AG10803 (cell line): ENCODE measurements around the gene EVA1B.

Experiments
- DNase-seq: peaks from one replicate; pipeline ENCODE4 v3.0.0; 2010; ENCODE audit warnings: low read depth
- H3K4me3 ChIP-seq: 2 replicates; pipeline ENCODE4 v1.5.1; 2011; ENCODE audit warnings: mild to moderate bottlenecking, low read length, control low read depth
- TF ChIP-seq, protein P1 (sequence below): conservative IDR thresholded peaks from 2 replicates; pipeline ENCODE4 v1.5.1; 2011; ENCODE audit warnings: mild to moderate bottlenecking, low read length, control low read depth, inconsistent platforms

The EVA1B gene, protein sequence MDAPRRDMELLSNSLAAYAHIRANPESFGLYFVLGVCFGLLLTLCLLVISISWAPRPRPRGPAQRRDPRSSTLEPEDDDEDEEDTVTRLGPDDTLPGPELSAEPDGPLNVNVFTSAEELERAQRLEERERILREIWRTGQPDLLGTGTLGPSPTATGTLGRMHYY

DNA sequence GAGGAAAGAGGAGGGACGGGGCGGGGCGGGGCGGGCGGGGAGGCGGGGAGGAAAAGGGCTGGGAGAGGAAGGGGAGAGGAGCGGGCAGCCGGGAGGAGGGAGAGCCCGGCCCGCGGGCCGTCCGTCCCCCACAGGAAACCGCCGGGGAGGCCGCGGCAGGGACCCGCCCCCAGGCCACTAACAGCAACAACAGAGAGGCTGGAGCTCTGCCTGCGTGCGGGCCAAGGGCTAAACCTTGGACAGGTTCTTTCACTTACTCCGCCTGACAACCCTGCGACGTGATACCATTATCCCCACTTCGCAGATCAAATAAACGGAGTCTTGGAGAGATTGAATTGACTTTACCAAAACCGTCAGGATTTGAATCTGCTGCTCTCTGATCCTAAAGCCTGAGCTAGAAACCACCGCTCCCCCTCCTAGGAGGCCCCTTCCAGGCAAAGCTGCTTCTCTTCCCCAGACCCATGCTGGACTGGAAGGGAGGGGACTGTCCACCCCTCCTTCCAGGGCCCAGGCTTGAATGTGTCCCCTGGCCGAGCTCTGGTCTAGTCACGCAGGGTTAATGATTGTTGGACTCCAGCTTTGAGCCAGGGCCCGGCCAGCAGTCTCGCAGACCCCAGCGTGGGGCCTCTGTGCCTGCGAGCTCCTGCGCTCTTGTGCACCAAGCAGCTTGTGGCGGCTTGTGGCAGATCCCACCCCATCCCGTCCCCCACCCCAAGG lies at the start of gene EVA1B:
Gene EVA1B (minus strand): TSS at position 10 of the 717 bp plus-strand sequence. CDS start 608 bp downstream, outside the sequence.
- TF ChIP-seq, protein P1, sequence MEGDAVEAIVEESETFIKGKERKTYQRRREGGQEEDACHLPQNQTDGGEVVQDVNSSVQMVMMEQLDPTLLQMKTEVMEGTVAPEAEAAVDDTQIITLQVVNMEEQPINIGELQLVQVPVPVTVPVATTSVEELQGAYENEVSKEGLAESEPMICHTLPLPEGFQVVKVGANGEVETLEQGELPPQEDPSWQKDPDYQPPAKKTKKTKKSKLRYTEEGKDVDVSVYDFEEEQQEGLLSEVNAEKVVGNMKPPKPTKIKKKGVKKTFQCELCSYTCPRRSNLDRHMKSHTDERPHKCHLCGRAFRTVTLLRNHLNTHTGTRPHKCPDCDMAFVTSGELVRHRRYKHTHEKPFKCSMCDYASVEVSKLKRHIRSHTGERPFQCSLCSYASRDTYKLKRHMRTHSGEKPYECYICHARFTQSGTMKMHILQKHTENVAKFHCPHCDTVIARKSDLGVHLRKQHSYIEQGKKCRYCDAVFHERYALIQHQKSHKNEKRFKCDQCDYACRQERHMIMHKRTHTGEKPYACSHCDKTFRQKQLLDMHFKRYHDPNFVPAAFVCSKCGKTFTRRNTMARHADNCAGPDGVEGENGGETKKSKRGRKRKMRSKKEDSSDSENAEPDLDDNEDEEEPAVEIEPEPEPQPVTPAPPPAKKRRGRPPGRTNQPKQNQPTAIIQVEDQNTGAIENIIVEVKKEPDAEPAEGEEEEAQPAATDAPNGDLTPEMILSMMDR = no peak
- H3K4me3 ChIP-seq = peak within 1 kb of the TSS; percentile 80
- DNase-seq = peak; percentile 77

DNA sequence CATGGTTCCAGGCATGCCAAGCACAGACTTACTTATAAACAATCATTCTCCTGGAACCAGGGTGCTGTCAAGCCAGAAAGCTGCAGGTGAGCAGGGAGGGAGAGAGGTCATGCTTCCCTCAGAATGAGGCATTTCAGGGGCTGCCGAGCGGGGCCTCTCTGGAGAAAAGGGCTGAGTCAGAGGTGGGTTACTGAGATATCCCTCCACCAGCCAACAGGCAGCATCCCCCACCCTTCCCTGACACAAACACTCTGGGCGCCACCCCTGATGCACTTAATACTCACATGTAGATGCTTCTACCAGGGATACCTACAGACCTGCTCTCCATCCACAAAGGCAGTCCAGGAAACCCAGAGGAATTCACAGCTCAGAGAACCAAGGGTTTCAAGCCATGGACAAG lies 49.2 kb upstream of the EVA1B start:
- no peak overlapping the region for H3K4me3 ChIP-seq

DNA sequence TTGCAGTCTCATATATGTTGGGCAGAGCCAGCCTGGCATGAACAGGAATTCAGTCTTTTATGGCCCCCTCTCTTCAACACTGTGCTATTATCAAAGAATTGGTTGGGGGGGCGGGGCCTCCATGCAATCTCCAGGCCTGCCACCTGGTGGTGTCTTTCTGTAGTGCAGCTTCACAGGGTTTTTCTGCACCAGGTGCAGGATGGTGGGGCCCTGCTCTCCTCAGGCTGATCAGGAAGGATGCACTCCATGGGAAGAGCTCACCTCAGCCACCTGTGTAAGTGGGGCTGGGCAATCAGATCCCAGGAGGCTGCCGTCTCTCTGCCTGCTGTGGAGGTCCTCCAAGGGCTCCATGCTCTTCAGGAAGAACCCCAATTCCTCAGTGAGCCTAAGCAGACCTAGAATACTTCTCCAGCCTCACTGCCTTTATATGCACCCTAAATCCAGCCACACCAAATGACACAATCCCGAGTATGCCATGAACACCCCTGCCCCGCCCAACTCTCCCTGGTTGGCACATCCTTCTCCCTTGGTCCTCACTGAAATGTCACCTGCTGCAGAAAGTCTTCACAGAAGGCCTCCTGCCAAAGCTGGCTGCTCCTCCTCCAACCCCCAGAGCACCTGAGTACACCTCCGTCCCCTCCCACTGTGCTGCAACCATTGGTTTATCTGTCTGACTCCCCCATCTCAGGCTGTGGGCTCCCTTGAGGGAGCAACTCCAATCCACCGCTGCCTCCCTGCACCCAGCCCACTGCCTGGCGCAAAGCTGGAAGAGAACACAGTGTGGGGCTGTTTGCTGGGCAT lies 45.8 kb upstream of the EVA1B start:
- H3K4me3 ChIP-seq = no peak overlapping the region
- peak; percentile 59 for DNase-seq
- TF ChIP-seq, protein P1 = peak; percentile 85

More for the DNA sequence above, 49.2 kb upstream of the EVA1B start:
- TF ChIP-seq, protein P1 = no peak
- no peak for DNase-seq

DNA sequence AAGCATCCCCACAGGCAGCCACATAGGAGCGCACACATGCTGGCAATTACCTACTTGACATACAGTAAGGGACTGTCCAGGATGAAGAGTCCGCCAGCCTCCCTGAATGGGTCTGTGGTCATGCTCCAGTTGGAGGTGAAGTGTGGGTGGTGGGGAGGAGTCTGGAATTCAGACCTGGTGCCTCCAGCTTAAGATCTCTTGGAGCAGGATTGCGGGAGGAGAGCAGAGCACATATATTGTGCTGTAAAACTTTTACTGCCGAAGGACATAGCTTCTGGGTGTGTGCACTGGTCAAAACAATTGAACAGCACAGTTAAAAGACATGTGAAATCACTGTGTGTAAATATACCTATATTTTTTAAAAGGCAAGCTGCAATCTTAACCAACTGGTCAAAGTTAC lies 44.4 kb upstream of the EVA1B start:
- H3K4me3 ChIP-seq = no peak overlapping the region
- TF ChIP-seq, protein P1 = no peak
- DNase-seq = no peak

DNA sequence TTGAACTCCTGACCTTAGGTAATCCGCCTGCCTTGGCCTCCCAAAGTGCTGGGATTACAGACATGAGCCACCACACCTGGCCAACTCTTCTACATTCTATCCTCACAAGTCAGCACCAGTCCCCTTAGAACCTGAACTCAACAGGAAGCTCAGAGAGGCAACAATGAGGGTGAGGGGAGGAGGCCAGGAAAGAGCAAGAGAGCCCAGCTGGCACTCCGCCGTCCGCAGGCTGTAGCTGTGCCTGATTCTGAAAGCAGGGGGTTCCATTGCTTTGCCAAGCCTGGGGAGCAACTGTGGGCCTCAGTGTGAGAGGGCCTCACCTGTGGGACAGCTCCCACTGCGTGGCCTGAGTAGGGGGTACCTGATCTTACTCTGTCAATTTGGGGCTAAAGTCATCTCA lies 43.6 kb upstream of the EVA1B start:
- H3K4me3 ChIP-seq = no peak overlapping the region
- no peak for DNase-seq
- TF ChIP-seq, protein P1 = no peak

DNA sequence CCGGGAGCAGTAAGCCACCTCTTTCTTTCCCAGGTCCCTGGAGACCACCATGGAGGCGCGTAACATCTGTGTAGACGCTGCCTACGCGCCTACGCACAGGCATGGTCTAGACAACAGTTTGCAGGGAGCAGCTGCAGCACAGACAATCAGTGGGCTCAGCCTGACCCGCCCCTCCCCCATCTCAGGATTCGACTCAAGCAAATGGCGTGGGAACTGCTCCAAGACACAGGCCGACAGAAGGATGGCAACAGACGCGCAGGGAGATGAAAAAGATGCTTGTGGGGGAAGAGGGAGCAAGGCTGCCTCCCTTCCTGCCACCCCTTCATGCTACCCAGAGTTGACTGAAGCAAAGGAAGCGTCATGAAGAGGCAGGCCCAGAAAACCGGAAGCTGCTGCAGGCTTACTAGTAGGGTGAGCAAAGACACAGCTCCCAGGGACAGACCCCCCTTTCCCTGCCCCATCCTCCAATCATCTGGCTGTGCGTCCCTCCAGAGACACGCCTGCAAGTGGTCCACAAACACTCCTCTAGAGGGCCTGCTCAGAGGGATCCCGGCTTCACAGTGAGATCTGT lies 42.7 kb upstream of the EVA1B start:
- TF ChIP-seq, protein P1 = no peak
- H3K4me3 ChIP-seq = no peak overlapping the region
- peak; percentile 59 for DNase-seq
